Measurements from ENCODE around the gene ZNF595.
"Not testable (repeated sequence)": the region's sequence is repeated elsewhere in the genome, so short reads cannot be mapped to it uniquely, and the experiment has no call there.

The ZNF595 gene

GRCh38 chr4:52804-53479 is at the start of gene ZNF595:
TSS of gene ZNF595 (plus strand) at chr4:53321. CDS start at chr4:53489, 168 bp downstream.
- not testable (repeated sequence) for H3K36me3 ChIP-seq (replicated peaks; ENCODE audit: insufficient read depth, low read length); H2AFZ ChIP-seq (ENCODE audit: low read length); H3F3A ChIP-seq (ENCODE audit: insufficient read depth, low read length); H3K79me2 ChIP-seq (ENCODE audit: low read length); H3K4me2 ChIP-seq (ENCODE audit: low read depth, low read length); H3K9ac ChIP-seq (ENCODE audit: low read length); H3K9me3 ChIP-seq (replicated peaks; ENCODE audit: insufficient read depth, low read length); H3K27me3 ChIP-seq (replicated peaks; ENCODE audit: insufficient read depth, low read length); H3K27ac ChIP-seq (ENCODE audit: low read length); DNase-seq; H3K4me3 ChIP-seq (ENCODE audit: low read length); H3K4me1 ChIP-seq (ENCODE audit: low read length); H3K9me2 ChIP-seq (replicated peaks; ENCODE audit: insufficient read depth, low read length); H4K20me1 ChIP-seq (ENCODE audit: insufficient read depth, low read length)

- not testable (repeated sequence) for H3K4me3 ChIP-seq (ENCODE audit: low read length); H3K4me1 ChIP-seq (ENCODE audit: low read length); H3K27me3 ChIP-seq (replicated peaks; ENCODE audit: insufficient read depth, low read length); H3K9ac ChIP-seq (ENCODE audit: low read length); H3K9me3 ChIP-seq (replicated peaks; ENCODE audit: insufficient read depth, low read length); H4K20me1 ChIP-seq (ENCODE audit: insufficient read depth, low read length); H3K27ac ChIP-seq (ENCODE audit: low read length); H3F3A ChIP-seq (ENCODE audit: insufficient read depth, low read length); H3K9me2 ChIP-seq (replicated peaks; ENCODE audit: insufficient read depth, low read length); H3K79me2 ChIP-seq (ENCODE audit: low read length); H2AFZ ChIP-seq (ENCODE audit: low read length); H3K36me3 ChIP-seq (replicated peaks; ENCODE audit: insufficient read depth, low read length); H3K4me2 ChIP-seq (ENCODE audit: low read depth, low read length)
- peak; percentile 5 for DNase-seq
Measured at GRCh38 chr4:9937-10870, 42.9 kb upstream of the ZNF595 start.

GRCh38 chr4:11095-11815 is 41.9 kb upstream of the ZNF595 start:
- H3K4me3 ChIP-seq (ENCODE audit: low read length); H3K27me3 ChIP-seq (replicated peaks; ENCODE audit: insufficient read depth, low read length); H3K4me1 ChIP-seq (ENCODE audit: low read length); H3K4me2 ChIP-seq (ENCODE audit: low read depth, low read length); H3K36me3 ChIP-seq (replicated peaks; ENCODE audit: insufficient read depth, low read length); H3K79me2 ChIP-seq (ENCODE audit: low read length); H3F3A ChIP-seq (ENCODE audit: insufficient read depth, low read length); H3K9me2 ChIP-seq (replicated peaks; ENCODE audit: insufficient read depth, low read length); H3K9ac ChIP-seq (ENCODE audit: low read length); H4K20me1 ChIP-seq (ENCODE audit: insufficient read depth, low read length); DNase-seq; H2AFZ ChIP-seq (ENCODE audit: low read length); H3K27ac ChIP-seq (ENCODE audit: low read length); H3K9me3 ChIP-seq (replicated peaks; ENCODE audit: insufficient read depth, low read length): not testable (repeated sequence)

GRCh38 chr4:11816-12417 is 41.2 kb upstream of the ZNF595 start:
- not testable (repeated sequence) for H3K27ac ChIP-seq (ENCODE audit: low read length); H3F3A ChIP-seq (ENCODE audit: insufficient read depth, low read length); H3K4me1 ChIP-seq (ENCODE audit: low read length); H3K4me3 ChIP-seq (ENCODE audit: low read length); H2AFZ ChIP-seq (ENCODE audit: low read length); H3K27me3 ChIP-seq (replicated peaks; ENCODE audit: insufficient read depth, low read length); H3K9me3 ChIP-seq (replicated peaks; ENCODE audit: insufficient read depth, low read length); H3K36me3 ChIP-seq (replicated peaks; ENCODE audit: insufficient read depth, low read length); H4K20me1 ChIP-seq (ENCODE audit: insufficient read depth, low read length); H3K9me2 ChIP-seq (replicated peaks; ENCODE audit: insufficient read depth, low read length); H3K4me2 ChIP-seq (ENCODE audit: low read depth, low read length); H3K9ac ChIP-seq (ENCODE audit: low read length); H3K79me2 ChIP-seq (ENCODE audit: low read length)
- peak; percentile 39 for TF ChIP-seq CTCF (IDR thresholded peaks at IDR 0.05; ENCODE audit: low read length)
- peak; percentile 31 for DNase-seq

GRCh38 chr4:18128-18527 is 35.0 kb upstream of the ZNF595 start:
- not testable (repeated sequence) for H2AFZ ChIP-seq (ENCODE audit: low read length); H3K27me3 ChIP-seq (replicated peaks; ENCODE audit: insufficient read depth, low read length); H3K27ac ChIP-seq (ENCODE audit: low read length); H3F3A ChIP-seq (ENCODE audit: insufficient read depth, low read length); H3K9ac ChIP-seq (ENCODE audit: low read length); H3K9me2 ChIP-seq (replicated peaks; ENCODE audit: insufficient read depth, low read length); H3K4me2 ChIP-seq (ENCODE audit: low read depth, low read length); H3K4me1 ChIP-seq (ENCODE audit: low read length); H3K36me3 ChIP-seq (replicated peaks; ENCODE audit: insufficient read depth, low read length); H3K9me3 ChIP-seq (replicated peaks; ENCODE audit: insufficient read depth, low read length); H3K4me3 ChIP-seq (ENCODE audit: low read length); H4K20me1 ChIP-seq (ENCODE audit: insufficient read depth, low read length); H3K79me2 ChIP-seq (ENCODE audit: low read length); DNase-seq

- H3K27me3 ChIP-seq (replicated peaks; ENCODE audit: insufficient read depth, low read length); H3F3A ChIP-seq (ENCODE audit: insufficient read depth, low read length); H3K4me2 ChIP-seq (ENCODE audit: low read depth, low read length); H3K9me3 ChIP-seq (replicated peaks; ENCODE audit: insufficient read depth, low read length); H4K20me1 ChIP-seq (ENCODE audit: insufficient read depth, low read length); H3K4me3 ChIP-seq (ENCODE audit: low read length); H3K27ac ChIP-seq (ENCODE audit: low read length); H3K36me3 ChIP-seq (replicated peaks; ENCODE audit: insufficient read depth, low read length); H3K4me1 ChIP-seq (ENCODE audit: low read length); H2AFZ ChIP-seq (ENCODE audit: low read length); H3K9ac ChIP-seq (ENCODE audit: low read length); H3K79me2 ChIP-seq (ENCODE audit: low read length); DNase-seq; H3K9me2 ChIP-seq (replicated peaks; ENCODE audit: insufficient read depth, low read length): not testable (repeated sequence)
Measured at GRCh38 chr4:18589-18988, 34.5 kb upstream of the ZNF595 start.

- H3K9me2 ChIP-seq (replicated peaks; ENCODE audit: insufficient read depth, low read length); H3K9me3 ChIP-seq (replicated peaks; ENCODE audit: insufficient read depth, low read length); H3K4me1 ChIP-seq (ENCODE audit: low read length); H3K4me3 ChIP-seq (ENCODE audit: low read length); H3K9ac ChIP-seq (ENCODE audit: low read length); H4K20me1 ChIP-seq (ENCODE audit: insufficient read depth, low read length); H3K79me2 ChIP-seq (ENCODE audit: low read length); H3K27ac ChIP-seq (ENCODE audit: low read length); H3K36me3 ChIP-seq (replicated peaks; ENCODE audit: insufficient read depth, low read length); DNase-seq; H3F3A ChIP-seq (ENCODE audit: insufficient read depth, low read length); H3K4me2 ChIP-seq (ENCODE audit: low read depth, low read length); H2AFZ ChIP-seq (ENCODE audit: low read length); H3K27me3 ChIP-seq (replicated peaks; ENCODE audit: insufficient read depth, low read length): not testable (repeated sequence)
Measured at GRCh38 chr4:22882-23281, 30.2 kb upstream of the ZNF595 start.
